Activated CD4-positive, alpha-beta T cell treated with anti-CD3 and anti-CD28 coated beads, Interleukin-2, Interleukin-4, amounts not matched to agents 100 ng/mL and 50 ng/mL, durations not matched to agents 16 hours and 8 hours (primary cell): ENCODE measurements around the gene TRIP4.
"Not testable (repeated sequence)": the region's sequence is repeated elsewhere in the genome, so short reads cannot be mapped to it uniquely, and the experiment has no call there.

Experiments used
- DNase-seq: peaks from one replicate; pipeline ENCODE4 v3.0.0-alpha.2; 2020; ENCODE audit warnings: low spot score

The TRIP4 gene

DNA sequence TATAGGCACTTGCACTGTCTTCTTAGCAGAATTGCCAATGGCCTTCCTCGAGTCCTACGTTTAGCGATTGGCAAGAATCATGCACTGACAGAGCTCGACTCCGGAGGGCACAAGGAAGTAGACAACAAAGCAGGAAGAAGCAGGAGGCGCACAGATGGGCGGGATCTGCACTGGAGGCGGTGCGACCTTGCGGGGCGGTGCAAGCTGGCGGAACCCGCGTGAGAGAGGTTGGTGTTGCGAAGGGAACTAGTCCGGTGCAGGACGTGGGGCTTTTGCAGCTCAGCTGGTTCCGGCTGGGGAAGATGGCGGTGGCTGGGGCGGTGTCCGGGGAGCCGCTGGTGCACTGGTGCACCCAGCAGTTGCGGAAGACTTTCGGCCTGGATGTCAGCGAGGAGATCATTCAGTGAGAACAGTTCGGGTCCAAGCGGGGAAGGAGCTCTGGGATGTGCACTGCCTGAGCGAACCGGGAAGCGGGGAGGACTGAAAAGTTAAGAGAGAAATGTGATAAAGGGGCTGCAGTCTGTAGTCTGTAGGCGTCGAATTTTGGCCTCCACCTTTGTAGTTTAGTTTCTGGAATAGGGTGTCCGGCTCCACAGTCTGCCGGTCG lies at the start of gene TRIP4:
TRIP4 (plus strand) TSS at position 275 of the 607 bp plus-strand sequence; CDS start at position 303, 28 bp downstream.
- peak; percentile 97 for DNase-seq

DNA sequence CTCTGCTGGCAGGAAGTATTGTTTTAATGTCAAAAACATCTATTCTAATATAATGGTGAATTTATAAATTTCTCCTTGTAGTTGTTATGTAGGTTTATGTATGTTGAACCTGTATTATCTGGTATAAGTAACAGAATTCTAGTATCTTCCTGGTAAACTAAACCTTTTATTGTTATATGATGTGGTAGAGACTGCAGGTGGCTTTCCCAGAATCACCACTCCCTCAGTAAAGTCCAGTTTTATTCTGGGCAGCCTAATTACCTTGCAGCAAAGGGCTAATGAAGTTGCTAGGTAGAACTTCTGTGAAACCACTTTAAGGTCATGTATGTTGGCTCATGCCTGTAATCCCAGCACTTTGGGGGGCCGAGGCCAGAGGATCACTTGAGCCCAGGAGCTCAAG lies 47.3 kb upstream of the TRIP4 start:
- no peak for DNase-seq

DNA sequence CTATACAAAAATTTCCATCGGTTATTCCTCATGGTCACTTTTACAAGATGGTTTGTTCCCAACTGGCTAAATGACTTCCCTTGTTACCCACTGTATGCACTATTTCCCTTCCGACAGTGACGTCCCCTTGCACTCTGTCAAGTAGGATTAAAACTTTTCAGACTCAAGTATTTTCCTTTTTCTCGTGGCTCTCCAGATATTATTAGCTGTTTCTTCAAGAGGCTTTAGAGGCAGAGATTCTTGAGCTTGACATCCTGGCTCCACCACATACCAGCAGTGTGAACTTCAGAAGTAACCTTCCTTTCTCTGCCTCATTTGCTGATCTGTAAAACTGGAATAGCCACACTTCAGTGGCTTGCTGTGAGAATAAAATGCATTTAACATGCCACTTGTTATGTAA lies 45.7 kb upstream of the TRIP4 start:
- DNase-seq = no peak

DNA sequence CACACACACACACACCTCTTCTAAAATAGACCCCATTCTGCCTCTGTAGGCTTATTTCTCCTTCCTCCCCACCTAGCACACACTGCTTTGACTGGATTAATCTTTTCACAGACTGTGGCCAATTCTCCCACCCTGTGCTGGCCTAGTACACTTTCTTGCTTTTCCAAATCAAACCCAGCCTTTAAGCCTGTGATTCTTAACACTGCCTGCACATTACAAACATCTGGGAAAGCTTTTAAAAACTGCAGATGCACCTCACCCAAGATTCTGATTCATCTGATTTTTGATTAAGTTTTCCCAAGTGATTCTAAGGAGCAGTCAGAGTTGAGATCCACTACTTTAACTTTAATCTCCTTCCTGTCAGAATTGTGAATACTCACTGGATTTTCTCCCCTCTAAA lies 44.4 kb upstream of the TRIP4 start:
- no peak for DNase-seq

DNA sequence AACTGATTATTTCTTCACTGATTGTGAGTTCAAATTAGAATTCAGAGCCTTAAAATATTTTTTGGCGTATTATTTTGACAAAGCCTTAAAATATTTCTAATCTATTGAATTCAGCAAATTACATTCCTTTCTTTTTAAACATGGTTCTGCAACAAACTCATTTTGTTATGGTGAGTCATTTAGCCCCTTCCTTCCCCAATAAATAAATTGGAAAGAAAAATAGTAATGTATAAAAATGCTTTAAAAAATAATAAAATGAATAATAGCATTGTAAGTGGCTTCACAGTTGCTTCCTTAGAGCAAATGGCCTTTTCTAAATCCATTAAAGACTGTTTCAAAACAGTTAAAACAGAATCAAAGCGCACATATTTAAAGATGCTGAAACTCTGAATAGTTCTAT lies 43.8 kb upstream of the TRIP4 start:
- DNase-seq = no peak

DNA sequence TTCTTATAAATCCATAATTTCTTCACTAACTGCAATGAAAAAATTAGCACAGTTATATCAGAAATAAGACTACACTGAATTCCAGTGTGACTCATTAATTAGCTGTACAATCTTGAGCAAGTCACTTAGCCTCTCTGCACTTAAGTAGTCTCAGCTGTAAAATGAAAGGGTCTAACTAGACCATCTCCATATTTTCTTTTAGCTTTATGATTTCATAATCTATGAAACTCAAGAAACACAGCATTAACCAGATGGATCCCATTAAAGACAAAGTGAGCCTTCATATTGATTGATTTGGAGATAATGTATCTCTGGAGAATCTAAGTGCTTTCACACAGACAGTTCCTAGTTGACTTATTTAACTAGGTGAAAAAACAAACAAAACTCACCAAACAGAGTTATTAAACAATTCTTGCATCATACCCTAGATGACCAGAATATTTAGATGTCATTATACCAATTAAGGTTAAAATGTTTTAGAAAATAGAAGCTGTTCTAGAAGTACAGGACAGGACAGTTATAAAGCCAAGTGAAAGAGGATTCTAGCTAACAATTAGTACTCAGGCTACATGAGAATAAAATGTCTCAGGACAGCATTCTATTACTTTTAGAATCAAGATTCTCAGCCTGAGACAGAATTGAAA lies 42.9 kb upstream of the TRIP4 start:
- DNase-seq = no peak

DNA sequence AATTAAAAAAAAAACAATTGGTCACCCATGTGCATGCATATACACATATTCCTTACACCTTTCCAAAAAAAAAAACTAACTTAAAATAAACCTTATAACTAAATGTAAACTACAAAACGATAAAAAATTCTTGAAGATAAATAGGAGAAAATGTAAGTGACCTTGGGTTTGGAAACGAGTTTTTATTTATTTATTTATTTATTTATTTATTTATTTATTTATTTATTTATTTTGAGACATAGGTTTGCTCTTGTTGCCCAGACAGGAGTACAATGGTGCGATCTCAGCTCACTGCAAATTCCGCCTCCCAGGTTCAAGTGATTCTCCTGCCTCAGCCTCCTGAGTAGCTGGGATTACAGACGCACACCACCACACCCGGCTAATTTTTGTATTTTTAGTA lies 41.4 kb upstream of the TRIP4 start:
- DNase-seq = not testable (repeated sequence)

DNA sequence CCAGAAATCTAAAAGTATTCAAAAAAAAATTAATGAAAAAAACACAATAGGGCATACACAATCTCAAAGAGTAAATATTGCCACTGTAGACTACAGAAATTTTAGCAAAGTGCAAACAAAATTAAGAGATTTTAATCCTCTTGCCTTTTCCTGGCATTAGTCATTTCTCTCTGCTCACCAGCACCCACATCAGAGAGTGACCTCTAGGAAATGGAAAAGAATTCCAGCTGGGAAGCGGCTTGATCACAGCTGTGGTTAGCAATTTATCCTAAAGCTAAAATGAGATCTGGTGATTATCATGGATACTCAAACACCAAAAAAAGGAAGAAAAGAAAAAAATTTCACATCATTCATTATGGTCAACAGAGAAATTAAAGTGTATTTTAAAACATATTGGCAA lies 39.2 kb upstream of the TRIP4 start:
- no peak for DNase-seq

DNA sequence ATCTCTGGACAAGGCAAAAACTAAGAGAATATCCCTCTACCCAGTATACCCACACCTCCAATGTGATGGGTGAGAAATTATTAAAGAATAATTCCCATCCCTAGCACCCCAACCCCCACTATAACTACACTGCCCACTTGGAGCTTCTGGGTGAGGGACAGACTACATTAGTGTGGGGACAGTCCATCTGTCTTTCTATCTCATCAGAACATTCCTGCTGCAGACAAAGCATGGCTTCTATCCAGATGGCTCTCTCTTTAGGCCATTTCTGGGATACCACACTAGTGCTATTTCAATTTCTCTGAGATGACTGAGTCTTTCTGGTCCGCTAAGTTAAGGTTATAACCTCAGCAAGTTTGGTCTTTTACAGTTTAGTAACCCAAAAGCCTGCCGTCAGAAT lies 38.3 kb upstream of the TRIP4 start:
- no peak for DNase-seq

DNA sequence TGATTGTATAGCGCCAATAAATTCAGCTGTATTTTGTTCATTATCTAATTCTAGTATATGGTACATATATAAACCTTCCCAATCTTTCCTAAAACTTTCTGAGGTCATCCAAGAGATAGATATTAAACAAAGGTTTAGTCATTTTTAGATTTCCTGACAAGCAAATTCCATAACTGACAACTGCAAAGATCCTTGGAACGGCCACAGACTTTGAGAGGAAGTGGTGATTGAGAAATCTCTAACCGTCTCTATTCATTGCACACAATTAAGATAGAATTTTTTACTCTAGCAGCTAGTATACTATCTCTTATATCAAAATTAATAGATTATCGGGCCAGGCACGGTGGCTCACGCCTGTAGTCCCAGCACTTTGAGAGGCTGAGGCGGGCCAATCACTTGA lies 36.4 kb upstream of the TRIP4 start:
- DNase-seq = no peak

DNA sequence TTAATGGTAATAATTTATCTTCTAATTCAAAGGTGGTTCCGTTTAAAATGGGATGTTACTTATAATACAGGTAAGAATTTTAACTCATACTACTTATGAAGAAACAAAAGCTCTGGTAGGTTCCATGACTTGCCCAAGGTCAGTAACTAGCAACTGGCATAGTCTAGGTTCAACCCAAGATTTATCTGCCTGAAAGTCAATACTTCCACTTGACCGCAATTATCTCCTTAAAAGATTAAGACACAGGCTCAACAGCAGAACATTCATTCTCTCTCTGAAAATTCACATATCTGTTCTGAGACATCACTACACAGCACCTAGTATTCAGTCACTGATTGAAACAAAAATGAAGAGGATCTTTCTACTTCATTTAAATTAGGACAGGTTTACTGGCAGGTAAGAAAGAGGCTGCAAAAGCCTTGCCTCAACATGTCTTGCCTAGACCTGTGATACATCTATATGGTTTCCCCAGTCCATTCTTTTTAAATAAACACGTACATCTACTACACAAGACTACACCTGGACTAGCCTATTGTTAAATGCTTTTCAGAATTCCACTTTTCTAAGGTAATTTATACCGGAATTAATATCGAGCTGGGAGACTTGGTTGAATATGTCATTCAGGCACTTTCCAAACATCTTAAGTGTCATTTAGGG lies 32.8 kb upstream of the TRIP4 start:
- DNase-seq = no peak

DNA sequence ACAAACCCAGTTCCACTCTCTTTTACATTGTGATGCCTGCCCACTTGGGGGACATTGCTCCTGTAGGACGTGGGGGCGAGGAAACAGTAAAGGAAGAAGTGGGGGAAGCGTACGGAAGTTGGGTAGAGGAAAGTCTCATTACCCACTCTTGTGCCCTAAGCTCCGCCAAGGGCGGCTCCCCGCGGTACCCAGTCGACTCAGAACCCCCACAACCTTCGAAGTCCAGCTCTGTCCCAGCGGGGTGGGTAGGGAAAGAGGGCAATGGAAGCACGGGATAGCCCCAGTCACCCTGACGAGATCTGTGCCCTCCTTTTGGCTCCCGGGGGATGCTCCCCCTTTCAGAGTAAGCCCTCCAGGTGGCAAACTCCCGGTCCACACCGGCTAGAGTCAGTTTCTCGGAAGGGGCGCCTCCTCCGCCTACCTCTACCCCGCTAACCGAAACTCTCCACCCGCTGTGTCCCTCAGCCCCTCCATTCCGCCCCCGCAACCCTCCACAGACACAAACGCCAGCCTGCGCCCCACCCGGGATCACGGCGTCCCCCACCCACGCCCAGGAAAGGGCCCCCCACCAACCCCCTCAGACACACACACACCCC lies 32.2 kb upstream of the TRIP4 start:
- no peak for DNase-seq

DNA sequence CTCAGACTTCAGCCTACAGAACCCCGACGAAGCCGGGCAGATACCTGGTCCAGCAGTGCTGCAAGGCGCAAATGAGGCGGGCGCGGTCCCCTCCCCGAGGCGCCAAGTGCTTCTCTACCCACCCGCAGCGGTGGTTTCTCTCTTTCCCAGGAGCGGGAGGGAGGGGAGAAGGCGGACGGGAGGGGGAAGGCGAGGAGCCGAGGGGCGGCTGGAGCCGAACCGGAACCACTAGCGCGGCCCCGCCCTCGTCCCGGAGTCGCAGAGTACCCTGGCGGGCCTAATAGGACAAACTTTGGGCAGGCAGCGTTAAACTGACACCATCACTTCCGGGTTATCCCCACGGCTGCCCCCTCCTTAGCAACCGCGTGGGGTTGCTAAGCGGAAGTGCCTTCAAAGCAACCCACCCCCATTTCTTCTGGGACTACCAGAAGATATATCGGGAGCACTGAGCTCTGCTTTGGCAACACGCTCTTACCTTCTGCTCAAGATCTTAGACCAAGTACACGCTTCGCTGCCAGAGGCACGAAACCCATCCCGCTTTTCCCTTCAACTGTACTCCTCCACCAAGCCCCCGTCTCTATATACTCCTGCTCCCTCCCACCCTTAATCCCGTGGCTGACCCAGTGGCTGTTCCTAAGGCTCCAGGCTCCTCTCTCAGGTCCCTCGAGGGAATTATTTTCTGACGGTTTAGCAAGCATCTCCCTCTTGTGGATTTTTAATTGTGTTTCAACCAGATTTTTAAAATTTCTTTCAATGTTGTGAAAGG lies 31.5 kb upstream of the TRIP4 start, which contains the start of gene CSNK1G1:
CSNK1G1 (minus strand) TSS at position 230 of the 766 bp plus-strand sequence. CDS start 55,674 bp downstream, outside the sequence.
- peak; percentile 94 for DNase-seq

DNA sequence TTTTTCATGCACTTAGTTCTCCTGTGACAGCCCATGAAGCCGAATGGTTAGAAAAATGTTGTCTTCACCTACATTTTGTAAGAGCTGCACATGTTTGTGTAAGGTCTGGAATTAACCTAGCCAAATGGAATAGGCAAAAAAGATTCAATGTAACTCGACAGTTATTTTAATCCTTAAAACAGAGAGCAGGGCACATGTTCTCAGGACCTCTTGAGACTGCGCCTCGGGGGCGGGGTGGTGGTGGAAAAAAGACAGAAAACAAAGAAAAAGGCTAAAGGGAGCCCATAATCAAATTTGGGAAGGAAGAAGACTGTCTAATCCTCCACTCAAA lies 31.0 kb upstream of the TRIP4 start:
- no peak for DNase-seq

DNA sequence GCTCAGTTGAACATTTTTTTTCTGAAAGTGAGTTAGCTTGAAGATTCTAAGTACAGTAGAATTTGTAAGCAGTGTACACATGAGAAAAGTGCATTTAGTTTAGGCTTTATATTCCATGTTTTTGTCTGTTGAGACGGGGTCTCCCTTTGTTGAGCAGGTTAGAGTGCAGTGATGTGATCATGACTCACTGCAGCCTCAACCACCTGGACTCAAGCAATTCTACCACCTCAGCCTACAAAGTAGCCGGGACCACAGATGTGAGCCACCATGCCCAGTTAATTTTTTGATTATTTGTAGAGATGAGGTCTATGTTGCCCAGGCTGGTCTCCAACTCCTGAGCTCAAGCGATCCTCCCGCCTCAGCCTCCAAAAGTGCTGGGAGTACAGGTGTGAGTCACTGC lies 26.4 kb upstream of the TRIP4 start:
- no peak for DNase-seq

DNA sequence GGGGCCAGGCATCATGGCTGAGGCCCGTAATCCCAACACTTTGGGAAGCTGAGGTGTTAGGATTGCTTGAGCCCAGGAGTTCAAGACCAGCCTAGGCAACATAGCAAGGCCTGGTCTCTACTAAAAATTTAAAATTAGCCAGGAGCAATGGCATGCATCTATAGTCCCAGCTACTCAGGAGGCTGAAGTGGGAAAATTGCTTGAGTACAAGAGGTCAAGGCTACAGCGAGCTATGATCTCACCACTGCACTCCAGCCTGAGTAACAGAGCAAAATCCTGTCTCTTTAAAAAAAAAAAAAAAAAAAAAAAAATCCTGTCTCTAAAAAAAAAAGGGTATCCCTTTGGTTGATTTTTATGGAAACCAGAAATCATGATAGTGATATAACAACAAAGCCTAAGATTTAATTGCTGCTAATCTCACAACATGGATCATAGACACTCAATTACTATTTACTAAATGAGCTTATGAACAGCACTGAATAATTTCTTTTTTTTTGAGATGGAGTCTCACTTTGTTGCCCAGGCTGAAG lies 18.5 kb upstream of the TRIP4 start:
- no peak for DNase-seq

DNA sequence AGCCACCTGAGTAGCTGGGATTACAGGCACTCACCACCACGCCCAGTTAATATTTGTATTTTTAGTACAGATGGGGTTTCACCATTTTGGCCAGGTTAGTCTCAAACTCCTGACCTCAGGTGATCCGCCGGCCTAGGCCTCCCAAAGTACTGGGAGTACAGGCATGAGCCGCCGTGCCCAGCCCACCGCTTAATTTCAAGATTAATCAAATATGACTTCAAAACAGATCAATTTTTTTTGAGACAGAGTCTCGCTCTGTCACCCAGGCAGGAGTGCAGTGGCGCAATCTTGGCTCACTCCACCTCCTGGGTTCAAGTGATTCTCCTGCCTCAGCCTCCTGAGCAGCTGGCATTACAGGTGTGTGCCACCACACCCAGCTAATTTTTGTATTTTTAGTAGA lies 16.3 kb upstream of the TRIP4 start:
- DNase-seq = not testable (repeated sequence)

DNA sequence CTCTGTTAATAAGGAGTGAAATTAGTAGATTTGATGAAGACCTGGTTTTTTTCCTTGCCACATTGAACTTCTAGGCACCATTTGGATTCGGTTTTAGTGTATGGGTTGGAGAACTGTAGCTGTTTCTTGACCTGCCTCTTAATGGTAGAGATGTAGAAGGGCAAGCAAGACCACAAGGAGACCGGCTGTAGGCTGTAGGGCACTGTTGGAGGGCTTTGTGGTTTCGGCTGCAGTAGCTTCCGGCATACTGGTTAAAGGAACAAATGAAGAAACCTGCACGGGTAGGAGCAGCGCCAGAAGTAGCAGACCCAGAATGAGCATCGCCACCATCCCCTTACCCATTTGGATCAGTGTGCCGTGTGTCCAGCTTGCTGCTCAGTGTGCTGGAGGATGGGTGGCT lies 14.3 kb upstream of the TRIP4 start:
- no peak for DNase-seq

DNA sequence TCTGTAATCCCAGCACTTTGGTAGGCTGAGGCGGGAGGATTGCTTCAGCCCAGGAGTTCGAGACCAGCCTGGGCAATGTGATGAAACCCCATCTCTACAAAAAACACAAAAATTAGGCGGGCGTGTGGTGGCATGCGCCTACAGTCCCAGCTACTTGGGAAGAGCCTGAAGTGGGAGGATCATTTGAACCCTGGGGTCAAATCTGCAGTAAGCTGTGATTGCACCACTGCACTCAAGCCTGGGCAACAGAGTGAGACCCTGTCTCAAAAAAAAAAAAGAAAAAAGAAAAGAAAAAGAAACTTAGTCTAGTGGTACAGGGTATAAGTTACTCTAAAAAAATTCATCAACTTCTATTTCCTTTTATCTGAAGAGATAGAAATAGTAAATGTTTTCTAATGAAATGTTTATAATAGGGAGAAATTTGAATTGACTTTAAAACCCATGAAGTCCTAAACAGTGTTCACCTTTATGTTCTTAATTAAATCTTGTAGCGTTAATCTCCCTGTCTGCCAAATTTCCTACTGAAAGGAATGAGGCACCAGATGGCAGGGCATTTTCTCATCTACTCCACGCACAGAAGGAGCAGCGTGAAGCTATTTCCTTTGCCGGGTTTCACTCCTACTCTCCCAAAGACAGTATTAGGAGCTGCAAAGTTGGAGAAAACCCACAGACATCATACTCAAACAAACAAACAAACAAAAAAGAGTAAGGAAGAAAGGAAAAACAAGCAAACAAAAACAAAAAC lies 8.2 kb upstream of the TRIP4 start:
- DNase-seq = no peak

DNA sequence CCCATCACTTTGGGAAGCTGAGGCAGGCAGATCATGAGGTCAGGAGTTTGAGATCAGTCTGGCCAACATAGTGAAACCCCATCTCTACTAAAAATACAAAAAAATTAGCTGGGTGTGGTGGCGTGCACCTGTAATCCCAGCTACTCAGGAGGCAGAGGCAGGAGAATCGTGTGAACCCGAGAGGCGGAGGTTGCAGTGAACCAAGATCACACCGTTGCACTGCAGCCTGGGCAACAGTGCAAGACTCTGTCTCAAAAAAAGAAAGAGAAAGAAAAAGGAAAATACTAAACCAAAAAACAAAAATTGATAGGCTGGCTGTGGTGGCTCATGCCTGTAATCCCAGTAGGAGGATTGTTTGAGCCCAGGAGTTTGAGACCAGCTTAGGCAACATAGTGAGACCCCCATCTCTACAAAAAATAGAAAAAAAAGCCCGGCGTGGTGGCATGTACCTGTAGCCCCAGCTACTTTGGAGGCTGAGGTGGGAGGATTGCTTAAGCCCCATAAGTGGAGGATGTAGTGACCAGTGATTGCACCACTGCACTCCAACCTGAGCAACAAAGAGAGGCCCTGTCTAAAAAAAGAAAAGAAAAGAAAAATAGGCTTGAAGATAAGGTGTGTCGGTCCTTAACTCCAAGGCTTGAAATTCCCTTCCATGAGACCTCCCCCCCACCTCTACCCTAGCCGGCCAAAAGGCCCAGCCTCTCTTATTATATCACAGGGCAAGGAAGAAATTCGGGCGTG lies 7.3 kb upstream of the TRIP4 start:
- not testable (repeated sequence) for DNase-seq
